HepG2 (cell line): ENCODE measurements around the gene GATB. TPM values are rescaled to one million over a fixed set of nuclear protein-coding genes. Genes with fewer than 3 reads are reported as not detected.

ENCODE experiments used
- ATAC-seq: fragments of 200-7000 bp; cut with Tn5 transposase; 3 replicates; pipeline ENCODE4 v1.9.1; 2020; ENCODE audit warnings: mild to moderate bottlenecking, moderate library complexity
- BruUV-seq: library from RNA; stranded (reverse); fragments of 400-500 nt; replicated peaks from 2 replicates; lab custom pipeline; 2021; lab: Mats Ljungman, UMichigan
- CTCF ChIA-PET: fragments of 300-600 bp; formaldehyde crosslinking; extraction: SDS; loops from one replicate; lab custom pipeline; 2021; ENCODE audit warnings: low total read pairs, inconsistent platforms, low intra/inter-chr PET ratio; lab: Yijun Ruan, JAX
- POLR2A ChIA-PET: fragments of 350-600 bp; sonication (Branson Sonifier 250); formaldehyde crosslinking; loops from one replicate; lab custom pipeline; 2020; ENCODE audit warnings: antibody characterized with exemption, inconsistent platforms; lab: Yijun Ruan, JAX
- DNase-seq: peaks from one replicate; pipeline ENCODE4 v3.0.0-alpha.2; 2015; ENCODE audit warnings: low spot score
- FAIRE-seq: peaks from 3 replicates; lab custom pipeline; 2011; peaks lifted over from hg19 to GRCh38; lab: Jason Lieb, UNC
- H2AFZ ChIP-seq: one replicate; pipeline ENCODE4 v1.6.1; 2011; ENCODE audit warnings: low read length, inconsistent platforms
- H3K27ac ChIP-seq: fragments of 300-600 bp; 3 replicates; pipeline ENCODE4 v1.8.0; 2011; ENCODE audit warnings: mixed run types, mild to moderate bottlenecking, mixed read lengths, low read length, inconsistent platforms; ENCODE audit not compliant: insufficient read depth; ENCODE audit errors: extremely low read length
- H3K27me3 ChIP-seq, 2 experiments: fragments of 200-600 bp in 1 of 2; 2 replicates in 1 of 2; 3 replicates in 1 of 2; pipeline versions ENCODE4 v1.6.0 to v1.8.0; 2011; ENCODE audit warnings: low read length in 2 of 2, mild to moderate bottlenecking in 2 of 2, moderate library complexity in 2 of 2, inconsistent platforms in 1 of 2; ENCODE audit not compliant: insufficient read depth in 2 of 2, control insufficient read depth in 1 of 2
- H3K36me3 ChIP-seq, 2 experiments: fragments of 200-600 bp in 1 of 2; replicated peaks in 1 of 2; 2 replicates in 1 of 2; 3 replicates in 1 of 2; pipeline versions ENCODE4 v1.5.1 to v1.8.0; 2011; ENCODE audit warnings: low read length in 2 of 2, inconsistent platforms in 1 of 2; ENCODE audit not compliant: insufficient read depth in 2 of 2, control insufficient read depth in 1 of 2
- H3K4me1 ChIP-seq: 2 replicates; pipeline ENCODE4 v1.5.1; 2012; ENCODE audit warnings: low read length, inconsistent platforms; ENCODE audit not compliant: insufficient read depth
- H3K4me2 ChIP-seq: 2 replicates; pipeline ENCODE4 v1.6.0; 2011; ENCODE audit warnings: low read depth, low read length, inconsistent platforms
- H3K4me3 ChIP-seq, 3 experiments: fragments of 200-600 bp in 1 of 3; sonication (generic), shearing (Covaris generic) in 1 of 3; replicated peaks in 1 of 3; 2 replicates each; pipeline ENCODE4 v1.5.1; 2011 to 2016; ENCODE audit warnings: low read length in 3 of 3, inconsistent platforms in 2 of 3, low read depth in 2 of 3, mild to moderate bottlenecking in 2 of 3, control low read depth in 1 of 3, mixed read lengths in 1 of 3; ENCODE audit not compliant: insufficient read depth in 1 of 3
- H3K79me2 ChIP-seq: one replicate; pipeline ENCODE4 v1.6.1; 2011; ENCODE audit warnings: low read length, inconsistent platforms; ENCODE audit not compliant: insufficient read depth
- H3K9ac ChIP-seq: 2 replicates; pipeline ENCODE4 v1.6.0; 2011; ENCODE audit warnings: mild to moderate bottlenecking, low read depth, low read length, inconsistent platforms; ENCODE audit not compliant: insufficient read depth
- H3K9me3 ChIP-seq: 2 replicates; pipeline ENCODE4 v1.5.1; 2012; ENCODE audit warnings: mild to moderate bottlenecking, low read length
- H4K20me1 ChIP-seq: 2 replicates; pipeline ENCODE4 v1.6.0; 2011; ENCODE audit warnings: inconsistent platforms, mild to moderate bottlenecking, low read length, moderate library complexity; ENCODE audit not compliant: insufficient read depth
- ATRX ChIP-seq: sonication (generic); formaldehyde crosslinking; IDR thresholded peaks from 2 replicates; pipeline ENCODE4 v1.4.0; 2020; ENCODE audit warnings: missing genetic modification reagents, borderline replicate concordance
- ELF1 ChIP-seq: sonication (generic); formaldehyde crosslinking; IDR thresholded peaks from 2 replicates; pipeline ENCODE4 v1.4.0; 2020; ENCODE audit warnings: missing genetic modification reagents
- HMGA1 ChIP-seq: sonication (generic); formaldehyde crosslinking; conservative IDR thresholded peaks from 2 replicates; pipeline ENCODE4 v1.4.0; 2020; ENCODE audit warnings: missing genetic modification reagents
- IKZF1 ChIP-seq: fragments of 450-650 bp; IDR thresholded peaks from 2 replicates; pipeline ENCODE4 v1.7.1; 2016
- KAT7 ChIP-seq: IDR thresholded peaks from 2 replicates; pipeline ENCODE4 v1.6.1; 2018; ENCODE audit warnings: borderline replicate concordance, missing compliant biosample characterization
- MBNL3 ChIP-seq: fragments of 250-450 bp; sonication (Bioruptor Pico); conservative IDR thresholded peaks from 2 replicates; pipeline ENCODE4 v1.8.0; 2022; ENCODE audit warnings: mild to moderate bottlenecking, inconsistent platforms
- NFIC ChIP-seq: IDR thresholded peaks from 2 replicates; pipeline ENCODE4 v1.6.1; 2012; ENCODE audit warnings: mild to moderate bottlenecking, low read length, inconsistent platforms
- ONECUT2 ChIP-seq: sonication (generic); formaldehyde crosslinking; IDR thresholded peaks from 2 replicates; pipeline ENCODE4 v1.4.0; 2020; ENCODE audit warnings: missing genetic modification reagents
- ZKSCAN5 ChIP-seq: sonication (generic); formaldehyde crosslinking; IDR thresholded peaks from 2 replicates; pipeline ENCODE4 v1.5.1; 2020; ENCODE audit warnings: mild to moderate bottlenecking, missing genetic modification reagents
- ZNF331 ChIP-seq: sonication (generic); formaldehyde crosslinking; IDR thresholded peaks from 2 replicates; pipeline ENCODE4 v1.4.0; 2020; ENCODE audit warnings: missing genetic modification reagents
- ZNF567 ChIP-seq: sonication (generic); formaldehyde crosslinking; IDR thresholded peaks from 2 replicates; pipeline ENCODE4 v1.8.1; 2023; ENCODE audit warnings: mild to moderate bottlenecking, missing genetic modification reagents, borderline replicate concordance
- ZNF589 ChIP-seq: sonication (generic); formaldehyde crosslinking; conservative IDR thresholded peaks from 2 replicates; pipeline ENCODE4 v1.8.0; 2022; ENCODE audit warnings: mild to moderate bottlenecking, moderate library complexity, missing genetic modification reagents
- ZNF790 ChIP-seq: sonication (generic); formaldehyde crosslinking; IDR thresholded peaks from 2 replicates; pipeline ENCODE4 v1.8.0; 2022; ENCODE audit warnings: missing genetic modification reagents, mild to moderate bottlenecking, borderline replicate concordance
- ZSCAN25 ChIP-seq: sonication (generic); formaldehyde crosslinking; IDR thresholded peaks from 2 replicates; pipeline ENCODE4 v1.8.0; 2022; ENCODE audit warnings: mild to moderate bottlenecking, missing genetic modification reagents
- WGBS: methylation state at CpG from one replicate; pipeline ENCODE4 v1.1.6; 2017; ENCODE audit warnings: low lambda C conversion rate; 5-methylcytosine and 5-hydroxymethylcytosine counted together
- in situ Hi-C: cut with HindIII; loops from 2 replicates; pipeline ENCODE4 v1.10.0; 2017; ENCODE audit warnings: low pct_unique_long_range_greater_than_20kb; ENCODE audit not compliant: extremely low pct_ligation_motif_present
- intact Hi-C: fragments of 100-400 bp; cut with micrococcal nuclease; formaldehyde crosslinking; loops from one replicate; pipeline ENCODE4 v1.10.0; 2022; ENCODE audit not compliant: unreplicated experiment
- polyA plus RNA-seq, 8 experiments: library from polyadenylated mRNA; depleted of rRNA in 3 of 8; stranded (reverse) in 7 of 8; unstranded in 1 of 8; fragments of >200 nt; fragmentation: Illumina TruSeq in 4 of 8; extraction: Trizol in 4 of 8; gene quantifications; 2 replicates each; pipeline versions ENCODE4 v1.2.1 to v1.2.3, GENCODE V29; 2011 to 2016; ENCODE audit warnings: low read depth in 4 of 8, missing spikeins in 1 of 8, mixed read lengths in 1 of 8; ENCODE audit not compliant: insufficient read depth in 1 of 8
- total RNA-seq, 5 experiments: library from RNA; depleted of rRNA; stranded (reverse); fragments of >200 nt; fragmentation: Illumina TruSeq; extraction: Trizol; gene quantifications; 2 replicates each; pipeline ENCODE4 v1.2.3, GENCODE V29; 2016; ENCODE audit warnings: low read depth in 1 of 5
- TF ChIP-seq, protein P1 (sequence below): sonication (generic); formaldehyde crosslinking; IDR thresholded peaks from 2 replicates; pipeline ENCODE4 v1.4.0; 2020; ENCODE audit warnings: mild to moderate bottlenecking, missing genetic modification reagents
- TF ChIP-seq, protein P2 (sequence below): IDR thresholded peaks from 2 replicates; pipeline ENCODE4 v1.6.1; 2012; ENCODE audit warnings: inconsistent platforms
- TF ChIP-seq, protein P3 (sequence below): sonication (generic); formaldehyde crosslinking; IDR thresholded peaks from 2 replicates; pipeline ENCODE4 v1.8.1; 2023; ENCODE audit warnings: mild to moderate bottlenecking, missing genetic modification reagents, borderline replicate concordance
- TF ChIP-seq, protein P4 (sequence below): sonication (generic); formaldehyde crosslinking; IDR thresholded peaks from 2 replicates; pipeline ENCODE4 v1.5.1; 2020; ENCODE audit warnings: mild to moderate bottlenecking, missing genetic modification reagents, borderline replicate concordance
- TF ChIP-seq, protein P5 (sequence below): sonication (generic); formaldehyde crosslinking; IDR thresholded peaks from 2 replicates; pipeline ENCODE4 v1.5.0; 2020; ENCODE audit warnings: missing genetic modification reagents
- TF ChIP-seq, protein P6 (sequence below): sonication (generic); formaldehyde crosslinking; IDR thresholded peaks from 2 replicates; pipeline ENCODE4 v1.5.0; 2020; ENCODE audit warnings: missing genetic modification reagents

GATB gene
- total and polyA plus RNA-seq, 2 of the 13 experiments (the other 11 are each of a cell fraction or from before 2014, with no cell fraction given) = 32.3 to 32.4 TPM

DNA sequence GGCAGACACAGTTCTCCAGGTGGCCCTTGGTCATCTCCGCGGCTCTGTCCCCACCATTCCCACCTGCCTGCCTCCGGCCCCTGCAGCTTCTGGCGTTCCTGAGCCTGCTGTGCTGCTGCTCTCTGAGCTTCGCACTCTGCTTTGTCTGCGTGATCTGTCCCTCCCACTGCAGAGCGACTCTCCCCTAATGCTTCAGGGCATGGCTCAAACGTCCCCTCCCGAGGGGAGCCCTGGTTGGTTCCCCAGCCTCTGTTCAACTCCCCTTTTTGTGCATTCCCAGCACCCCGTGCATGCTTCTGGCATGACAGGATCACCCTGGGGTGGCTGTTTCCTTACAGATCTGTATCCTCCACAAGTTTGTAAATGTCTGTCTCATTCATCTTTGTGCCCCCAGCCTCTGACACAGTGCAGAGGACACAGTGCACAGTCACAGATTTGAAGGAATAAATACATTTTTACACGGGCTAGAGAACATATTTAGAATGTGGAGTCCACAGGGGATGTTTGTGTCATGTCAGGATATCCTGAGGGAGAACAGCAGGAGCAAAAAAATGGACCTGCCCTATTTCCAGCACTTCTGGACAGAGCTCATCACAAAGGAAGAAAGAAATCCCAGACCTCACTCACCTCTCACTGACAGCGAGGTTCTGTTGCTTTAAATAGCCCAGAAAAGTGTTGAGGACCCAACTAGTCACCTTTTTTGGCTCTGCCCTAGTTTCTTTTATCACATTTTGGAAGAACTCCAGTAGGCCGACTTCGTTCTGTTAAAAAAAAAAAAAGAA, 72.6 kb downstream of the GATB start:
- H2AFZ ChIP-seq = no peak overlapping the region
- no TSS peak for BruUV-seq
- intact Hi-C loops (no loop called here), in situ Hi-C loops (no loop called here)
- no peak overlapping the region for H3K27ac ChIP-seq
- TF ChIP-seq, protein P1, sequence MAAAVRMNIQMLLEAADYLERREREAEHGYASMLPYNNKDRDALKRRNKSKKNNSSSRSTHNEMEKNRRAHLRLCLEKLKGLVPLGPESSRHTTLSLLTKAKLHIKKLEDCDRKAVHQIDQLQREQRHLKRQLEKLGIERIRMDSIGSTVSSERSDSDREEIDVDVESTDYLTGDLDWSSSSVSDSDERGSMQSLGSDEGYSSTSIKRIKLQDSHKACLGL (CRISPR knock-in tag) = no peak
- no peak for TF ChIP-seq IKZF1
- no peak for TF ChIP-seq ZKSCAN5 (CRISPR knock-in tag)
- no peak for TF ChIP-seq ZNF331 (CRISPR knock-in tag)
- no peak for TF ChIP-seq ATRX
- TF ChIP-seq, protein P2, sequence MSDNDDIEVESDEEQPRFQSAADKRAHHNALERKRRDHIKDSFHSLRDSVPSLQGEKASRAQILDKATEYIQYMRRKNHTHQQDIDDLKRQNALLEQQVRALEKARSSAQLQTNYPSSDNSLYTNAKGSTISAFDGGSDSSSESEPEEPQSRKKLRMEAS = no peak
- TF ChIP-seq, protein P3, sequence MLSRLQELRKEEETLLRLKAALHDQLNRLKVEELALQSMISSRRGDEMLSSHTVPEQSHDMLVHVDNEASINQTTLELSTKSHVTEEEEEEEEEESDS (CRISPR knock-in tag) = no peak
- no peak for TF ChIP-seq ZNF567 (CRISPR knock-in tag)
- TF ChIP-seq ZNF589 = no peak
- TF ChIP-seq ONECUT2 (CRISPR knock-in tag) = no peak
- TF ChIP-seq, protein P4, sequence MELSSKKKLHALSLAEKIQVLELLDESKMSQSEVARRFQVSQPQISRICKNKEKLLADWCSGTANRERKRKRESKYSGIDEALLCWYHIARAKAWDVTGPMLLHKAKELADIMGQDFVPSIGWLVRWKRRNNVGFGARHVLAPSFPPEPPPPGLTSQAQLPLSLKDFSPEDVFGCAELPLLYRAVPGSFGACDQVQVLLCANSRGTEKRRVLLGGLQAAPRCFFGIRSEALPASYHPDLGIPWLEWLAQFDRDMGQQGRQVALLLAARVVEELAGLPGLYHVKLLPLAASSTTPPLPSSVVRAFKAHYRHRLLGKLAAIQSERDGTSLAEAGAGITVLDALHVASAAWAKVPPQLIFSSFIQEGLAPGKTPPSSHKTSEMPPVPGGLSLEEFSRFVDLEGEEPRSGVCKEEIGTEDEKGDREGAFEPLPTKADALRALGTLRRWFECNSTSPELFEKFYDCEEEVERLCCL = no peak
- no peak for TF ChIP-seq MBNL3
- TF ChIP-seq ELF1 (CRISPR knock-in tag) = no peak
- no peak for TF ChIP-seq KAT7
- no peak for TF ChIP-seq ZSCAN25 (CRISPR knock-in tag)
- TF ChIP-seq, protein P5, sequence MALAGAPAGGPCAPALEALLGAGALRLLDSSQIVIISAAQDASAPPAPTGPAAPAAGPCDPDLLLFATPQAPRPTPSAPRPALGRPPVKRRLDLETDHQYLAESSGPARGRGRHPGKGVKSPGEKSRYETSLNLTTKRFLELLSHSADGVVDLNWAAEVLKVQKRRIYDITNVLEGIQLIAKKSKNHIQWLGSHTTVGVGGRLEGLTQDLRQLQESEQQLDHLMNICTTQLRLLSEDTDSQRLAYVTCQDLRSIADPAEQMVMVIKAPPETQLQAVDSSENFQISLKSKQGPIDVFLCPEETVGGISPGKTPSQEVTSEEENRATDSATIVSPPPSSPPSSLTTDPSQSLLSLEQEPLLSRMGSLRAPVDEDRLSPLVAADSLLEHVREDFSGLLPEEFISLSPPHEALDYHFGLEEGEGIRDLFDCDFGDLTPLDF (CRISPR knock-in tag) = no peak
- no peak for TF ChIP-seq HMGA1 (CRISPR knock-in tag)
- no peak for TF ChIP-seq NFIC
- TF ChIP-seq, protein P6, sequence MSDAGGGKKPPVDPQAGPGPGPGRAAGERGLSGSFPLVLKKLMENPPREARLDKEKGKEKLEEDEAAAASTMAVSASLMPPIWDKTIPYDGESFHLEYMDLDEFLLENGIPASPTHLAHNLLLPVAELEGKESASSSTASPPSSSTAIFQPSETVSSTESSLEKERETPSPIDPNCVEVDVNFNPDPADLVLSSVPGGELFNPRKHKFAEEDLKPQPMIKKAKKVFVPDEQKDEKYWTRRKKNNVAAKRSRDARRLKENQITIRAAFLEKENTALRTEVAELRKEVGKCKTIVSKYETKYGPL (CRISPR knock-in tag) = no peak
- TF ChIP-seq ZNF790 (CRISPR knock-in tag) = no peak
- 96% methylated on average over 14 of the region's 14 CpGs for WGBS
- FAIRE-seq (no peak), ATAC-seq (no peak), DNase-seq (no peak)
- no peaks in the 10 kb centered on the region for H3K79me2 ChIP-seq
- ChIA-PET POLR2A (no interaction called here), CTCF (no interaction called here)
- no peaks in the 10 kb centered on the region for H3K9me3 ChIP-seq
- H3K36me3 ChIP-seq = peaks cover 4 to 22% of the 10 kb centered on the region in 2 experiments; a peak in 4 of 5 replicates
- H3K9ac ChIP-seq = no peak overlapping the region
- no peak overlapping the region for H3K4me2 ChIP-seq
- peaks cover 14% of the 10 kb centered on the region for H3K4me1 ChIP-seq
- no peaks in the 10 kb centered on the region for H4K20me1 ChIP-seq
- H3K27me3 ChIP-seq = no peaks in the 10 kb centered on the region
- H3K4me3 ChIP-seq = no peak overlapping the region
